Liver (tissue), 3 donors: ENCODE measurements around the gene PDCD7.

ENCODE experiments used
- RAD21 ChIP-seq, 2 donors: IDR thresholded peaks; 2 replicates each; pipeline ENCODE4 v1.6.1; 2016; ENCODE audit warnings: antibody characterized with exemption in 2 of 2, mild to moderate bottlenecking in 2 of 2
- RXRA ChIP-seq, 2 donors: IDR thresholded peaks; 2 replicates each; pipeline ENCODE4 v1.6.1; 2017 to 2018; ENCODE audit warnings: antibody characterized with exemption in 2 of 2, mild to moderate bottlenecking in 1 of 2
- TF ChIP-seq, protein P1 (sequence below): fragments of 150-350 bp; IDR thresholded peaks from 2 replicates; pipeline ENCODE4 v1.5.1; 2017; ENCODE audit warnings: improper control_type of control experiment, low read depth, low read length; ENCODE audit not compliant: missing input control
- TF ChIP-seq, protein P2 (sequence below): IDR thresholded peaks from 2 replicates; pipeline ENCODE4 v1.6.1; 2016; ENCODE audit warnings: antibody characterized with exemption
- donor health status: healthy.
- donor health status: healthy.

DNA sequence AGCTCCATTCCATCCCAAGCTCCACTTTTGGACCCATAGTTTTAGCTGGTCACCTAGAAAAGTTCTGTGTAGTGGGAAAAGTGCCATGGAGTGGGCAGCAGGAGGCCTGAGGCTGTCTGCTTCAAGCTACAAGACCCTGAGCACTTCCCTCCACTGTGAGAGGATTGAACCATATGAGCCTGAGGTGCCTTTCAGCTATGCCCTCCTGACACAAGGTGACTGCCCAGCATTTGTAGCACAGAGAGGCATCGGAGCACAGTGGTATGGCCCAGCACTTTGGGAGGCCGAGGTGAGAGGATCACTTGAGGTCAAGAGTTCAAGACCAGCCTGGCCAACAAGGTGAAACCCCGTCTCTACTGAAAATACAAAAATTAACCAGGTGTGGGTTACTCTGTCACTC is 61.0 kb downstream of the PDCD7 start:
- TF ChIP-seq RXRA (IDR thresholded peaks at IDR 0.05): no peak
- no peak for TF ChIP-seq RAD21 (IDR thresholded peaks at IDR 0.05)
- TF ChIP-seq, protein P1, sequence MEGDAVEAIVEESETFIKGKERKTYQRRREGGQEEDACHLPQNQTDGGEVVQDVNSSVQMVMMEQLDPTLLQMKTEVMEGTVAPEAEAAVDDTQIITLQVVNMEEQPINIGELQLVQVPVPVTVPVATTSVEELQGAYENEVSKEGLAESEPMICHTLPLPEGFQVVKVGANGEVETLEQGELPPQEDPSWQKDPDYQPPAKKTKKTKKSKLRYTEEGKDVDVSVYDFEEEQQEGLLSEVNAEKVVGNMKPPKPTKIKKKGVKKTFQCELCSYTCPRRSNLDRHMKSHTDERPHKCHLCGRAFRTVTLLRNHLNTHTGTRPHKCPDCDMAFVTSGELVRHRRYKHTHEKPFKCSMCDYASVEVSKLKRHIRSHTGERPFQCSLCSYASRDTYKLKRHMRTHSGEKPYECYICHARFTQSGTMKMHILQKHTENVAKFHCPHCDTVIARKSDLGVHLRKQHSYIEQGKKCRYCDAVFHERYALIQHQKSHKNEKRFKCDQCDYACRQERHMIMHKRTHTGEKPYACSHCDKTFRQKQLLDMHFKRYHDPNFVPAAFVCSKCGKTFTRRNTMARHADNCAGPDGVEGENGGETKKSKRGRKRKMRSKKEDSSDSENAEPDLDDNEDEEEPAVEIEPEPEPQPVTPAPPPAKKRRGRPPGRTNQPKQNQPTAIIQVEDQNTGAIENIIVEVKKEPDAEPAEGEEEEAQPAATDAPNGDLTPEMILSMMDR: no peak
- TF ChIP-seq, protein P2, sequence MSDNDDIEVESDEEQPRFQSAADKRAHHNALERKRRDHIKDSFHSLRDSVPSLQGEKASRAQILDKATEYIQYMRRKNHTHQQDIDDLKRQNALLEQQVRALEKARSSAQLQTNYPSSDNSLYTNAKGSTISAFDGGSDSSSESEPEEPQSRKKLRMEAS: no peak
